HL-60 (cell line): ENCODE measurements around the gene LCE7A.

ENCODE experiments used
- DNase-seq, 2 experiments: peaks; one replicate each; pipeline ENCODE4 v3.0.0-alpha.2; 2010 to 2020; ENCODE audit warnings: low read depth in 1 of 2, low spot score in 1 of 2
- H3K27ac ChIP-seq: fragments of 250-450 bp; sonication (Bioruptor Pico); replicated peaks from 2 replicates; pipeline ENCODE4 v1.5.1; 2020; ENCODE audit warnings: mild to moderate bottlenecking, moderate library complexity
- H3K27me3 ChIP-seq: fragments of 250-450 bp; sonication (Bioruptor Pico); 2 replicates; pipeline ENCODE4 v1.5.1; 2021; ENCODE audit warnings: mild to moderate bottlenecking, moderate library complexity; ENCODE audit not compliant: insufficient read depth, poor library complexity, severe bottlenecking
- H3K4me3 ChIP-seq: replicated peaks from 2 replicates; pipeline ENCODE4 v1.5.1; 2011; ENCODE audit warnings: mild to moderate bottlenecking, control low read depth, low read length; ENCODE audit not compliant: insufficient read depth
- GABPA ChIP-seq: IDR thresholded peaks from 2 replicates; pipeline ENCODE4 v1.6.1; 2012; ENCODE audit warnings: low read depth
- POLR2AphosphoS5 ChIP-seq: IDR thresholded peaks from 2 replicates; pipeline ENCODE4 v1.6.1; 2012; ENCODE audit warnings: low read depth
- REST ChIP-seq: IDR thresholded peaks from 2 replicates; pipeline ENCODE4 v1.6.1; 2012; ENCODE audit warnings: low read depth; ENCODE audit not compliant: insufficient replicate concordance
- SPI1 ChIP-seq: IDR thresholded peaks from 2 replicates; pipeline ENCODE4 v1.6.1; 2012; ENCODE audit warnings: low read depth, mild to moderate bottlenecking, borderline replicate concordance
- TF ChIP-seq, protein P1 (sequence below): IDR thresholded peaks from one replicate; pipeline ENCODE4 v1.5.1; 2011; ENCODE audit warnings: low read length, control low read depth, inconsistent platforms; ENCODE audit not compliant: insufficient read depth

The LCE7A gene

DNA sequence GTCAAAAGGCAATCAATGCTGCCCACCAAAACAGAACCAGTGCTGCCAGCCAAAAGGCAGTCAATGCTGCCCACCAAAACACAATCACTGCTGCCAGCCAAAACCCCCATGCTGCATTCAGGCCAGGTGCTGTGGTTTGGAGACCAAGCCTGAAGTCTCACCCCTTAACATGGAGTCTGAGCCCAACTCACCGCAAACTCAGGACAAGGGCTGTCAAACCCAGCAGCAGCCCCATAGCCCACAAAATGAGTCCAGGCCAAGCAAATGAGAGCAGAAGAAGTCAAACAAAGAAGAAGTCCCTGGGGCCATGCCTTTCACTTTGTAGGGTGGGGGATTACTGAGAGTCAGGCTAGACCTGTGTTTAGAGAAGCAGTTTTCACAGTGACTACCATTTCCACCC lies 24.7 kb downstream of the LCE7A start:
- TF ChIP-seq SPI1 (no peak), POLR2AphosphoS5 (no peak), REST (no peak), GABPA (no peak)
- TF ChIP-seq, protein P1, sequence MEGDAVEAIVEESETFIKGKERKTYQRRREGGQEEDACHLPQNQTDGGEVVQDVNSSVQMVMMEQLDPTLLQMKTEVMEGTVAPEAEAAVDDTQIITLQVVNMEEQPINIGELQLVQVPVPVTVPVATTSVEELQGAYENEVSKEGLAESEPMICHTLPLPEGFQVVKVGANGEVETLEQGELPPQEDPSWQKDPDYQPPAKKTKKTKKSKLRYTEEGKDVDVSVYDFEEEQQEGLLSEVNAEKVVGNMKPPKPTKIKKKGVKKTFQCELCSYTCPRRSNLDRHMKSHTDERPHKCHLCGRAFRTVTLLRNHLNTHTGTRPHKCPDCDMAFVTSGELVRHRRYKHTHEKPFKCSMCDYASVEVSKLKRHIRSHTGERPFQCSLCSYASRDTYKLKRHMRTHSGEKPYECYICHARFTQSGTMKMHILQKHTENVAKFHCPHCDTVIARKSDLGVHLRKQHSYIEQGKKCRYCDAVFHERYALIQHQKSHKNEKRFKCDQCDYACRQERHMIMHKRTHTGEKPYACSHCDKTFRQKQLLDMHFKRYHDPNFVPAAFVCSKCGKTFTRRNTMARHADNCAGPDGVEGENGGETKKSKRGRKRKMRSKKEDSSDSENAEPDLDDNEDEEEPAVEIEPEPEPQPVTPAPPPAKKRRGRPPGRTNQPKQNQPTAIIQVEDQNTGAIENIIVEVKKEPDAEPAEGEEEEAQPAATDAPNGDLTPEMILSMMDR = no peak
- no peak for DNase-seq
- no peak overlapping the region for H3K4me3 ChIP-seq
- no peak overlapping the region for H3K27ac ChIP-seq
- H3K27me3 ChIP-seq = peaks cover 8% of the 10 kb centered on the region

- no peak for DNase-seq
- peaks cover 10% of the 10 kb centered on the region for H3K27me3 ChIP-seq
- H3K4me3 ChIP-seq = no peak overlapping the region
- TF ChIP-seq POLR2AphosphoS5 = no peak
- no peak for TF ChIP-seq SPI1
- TF ChIP-seq, protein P1 = no peak
- no peak for TF ChIP-seq REST
- TF ChIP-seq GABPA = no peak
- no peak overlapping the region for H3K27ac ChIP-seq
Measured at GRCh38 chr1:152884966-152885624, 25.3 kb downstream of the LCE7A start.

DNA sequence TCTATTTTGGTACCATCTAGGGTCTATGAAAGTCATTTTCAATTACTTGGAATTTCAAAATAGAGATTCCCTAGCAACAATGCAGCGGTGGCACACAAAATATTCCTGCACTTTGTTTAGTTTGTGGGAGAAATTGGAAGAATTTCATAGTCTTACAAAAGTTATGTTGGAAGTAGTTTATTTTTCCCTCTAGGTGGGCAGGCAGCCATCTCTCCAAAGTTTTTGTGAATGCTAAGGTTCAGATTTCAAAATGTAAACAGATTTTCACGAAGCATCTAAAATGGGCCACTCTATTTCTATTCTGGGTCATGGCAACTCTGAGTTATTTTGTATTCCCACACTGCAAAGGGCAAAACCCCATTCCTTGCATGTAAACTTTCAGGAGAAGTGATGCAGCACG lies 26.3 kb downstream of the LCE7A start:
- Histone ChIP-seq H3K27me3 (peaks cover 10% of the 10 kb centered on the region), H3K27ac (no peak overlapping the region)
- DNase-seq = no peak

More for the DNA sequence above, 26.3 kb downstream of the LCE7A start:
- TF ChIP-seq, protein P1 = no peak
- TF ChIP-seq REST (no peak), POLR2AphosphoS5 (no peak), GABPA (no peak), SPI1 (no peak)
- H3K4me3 ChIP-seq = no peak overlapping the region
